SJCRH30 (cell line): Measurements from ENCODE around the gene SLC35C1. TPM values are rescaled to one million over a fixed set of nuclear protein-coding genes. Genes with fewer than 3 reads are reported as not detected.

Experiments used
- DNase-seq, 2 experiments: peaks; one replicate each; pipeline ENCODE4 v3.0.0-alpha.2; 2015 to 2020
- H3K27ac ChIP-seq: fragments of 250-450 bp; sonication (Bioruptor Pico); 2 replicates; pipeline ENCODE4 v1.5.1; 2020; ENCODE audit warnings: mild to moderate bottlenecking, moderate library complexity
- H3K27me3 ChIP-seq: fragments of 250-450 bp; sonication (Bioruptor Pico); 2 replicates; pipeline ENCODE4 v1.5.1; 2020; ENCODE audit warnings: mild to moderate bottlenecking, moderate library complexity
- H3K36me3 ChIP-seq: fragments of 250-450 bp; sonication (Bioruptor Pico); 2 replicates; pipeline ENCODE4 v1.5.1; 2020; ENCODE audit warnings: mild to moderate bottlenecking, moderate library complexity
- H3K4me1 ChIP-seq: fragments of 250-450 bp; sonication (Bioruptor Pico); 2 replicates; pipeline ENCODE4 v1.5.1; 2020; ENCODE audit warnings: mild to moderate bottlenecking, moderate library complexity
- H3K4me3 ChIP-seq: fragments of 250-450 bp; sonication (Bioruptor Pico); 2 replicates; pipeline ENCODE4 v1.5.1; 2020; ENCODE audit warnings: mild to moderate bottlenecking, moderate library complexity
- H3K9me3 ChIP-seq: fragments of 250-450 bp; sonication (Bioruptor Pico); replicated peaks from 2 replicates; pipeline ENCODE4 v1.5.1; 2020; ENCODE audit warnings: mild to moderate bottlenecking, moderate library complexity
- total RNA-seq: library from RNA; depleted of rRNA; stranded (reverse); fragments of >200 nt; shearing (Covaris generic); gene quantifications from 2 replicates; pipeline ENCODE4 v1.2.3, GENCODE V29; 2014

The SLC35C1 gene
- total RNA-seq, 1 experiment from 2014 or later = 3.3 TPM

DNA sequence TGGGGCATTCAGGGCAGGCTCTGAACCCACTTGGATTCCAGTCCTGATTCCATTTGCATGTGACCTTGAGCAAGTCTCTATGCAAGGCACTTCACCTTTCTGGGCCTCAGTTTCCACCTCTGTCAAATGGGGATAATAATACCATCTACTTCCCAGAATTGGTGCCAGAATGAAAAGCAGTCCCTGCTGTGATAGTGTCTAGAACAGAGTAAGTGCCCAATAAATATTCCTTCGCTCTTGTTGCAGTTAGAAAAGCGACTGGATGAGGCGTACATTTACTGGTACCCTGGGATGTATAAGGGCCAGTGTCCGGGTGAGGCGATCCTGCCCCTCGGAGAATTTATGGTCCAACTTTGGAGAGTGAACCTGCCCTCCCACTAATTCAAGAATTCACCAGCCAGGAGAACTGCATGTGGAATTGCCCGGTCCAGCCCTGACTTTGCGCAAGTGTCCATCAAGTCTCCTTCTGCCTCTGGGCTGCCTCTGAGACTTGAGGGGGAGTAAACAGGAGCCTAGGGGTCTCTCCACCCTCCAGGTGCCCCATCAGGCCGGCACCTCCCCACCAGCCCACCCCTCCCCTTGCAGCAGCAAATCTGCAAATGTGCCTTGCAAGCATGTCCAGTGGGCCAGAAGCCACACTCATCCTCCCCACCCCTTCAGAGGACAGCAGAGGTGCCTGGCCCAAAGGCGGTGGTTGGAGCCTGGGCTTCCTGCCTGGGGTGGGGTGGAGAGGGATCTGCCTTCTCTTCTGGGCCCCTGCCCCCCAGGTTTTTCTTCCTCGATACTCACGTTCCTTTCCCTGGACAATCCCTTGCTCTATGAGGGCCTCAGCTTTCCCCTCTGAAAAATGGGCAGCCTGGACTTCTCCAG lies 30.9 kb upstream of the SLC35C1 start:
- Histone ChIP-seq H3K36me3 (no peaks in the 10 kb centered on the region), H3K4me3 (no peak overlapping the region), H3K4me1 (no peaks in the 10 kb centered on the region), H3K27ac (no peak overlapping the region), H3K9me3 (no peaks in the 10 kb centered on the region), H3K27me3 (peaks cover 12% of the 10 kb centered on the region; the same call in 1 of the 2 replicates)
- no peak for DNase-seq

- no peak overlapping the region for H3K4me3 ChIP-seq
- H3K36me3 ChIP-seq = no peaks in the 10 kb centered on the region
- H3K4me1 ChIP-seq = no peaks in the 10 kb centered on the region
- H3K27me3 ChIP-seq = peaks cover 11% of the 10 kb centered on the region; the same call in 1 of the 2 replicates
- no peaks in the 10 kb centered on the region for H3K9me3 ChIP-seq
- H3K27ac ChIP-seq = no peak overlapping the region
- no peak for DNase-seq
Observed at GRCh38 chr11:45774786-45775185, 30.2 kb upstream of the SLC35C1 start.

DNA sequence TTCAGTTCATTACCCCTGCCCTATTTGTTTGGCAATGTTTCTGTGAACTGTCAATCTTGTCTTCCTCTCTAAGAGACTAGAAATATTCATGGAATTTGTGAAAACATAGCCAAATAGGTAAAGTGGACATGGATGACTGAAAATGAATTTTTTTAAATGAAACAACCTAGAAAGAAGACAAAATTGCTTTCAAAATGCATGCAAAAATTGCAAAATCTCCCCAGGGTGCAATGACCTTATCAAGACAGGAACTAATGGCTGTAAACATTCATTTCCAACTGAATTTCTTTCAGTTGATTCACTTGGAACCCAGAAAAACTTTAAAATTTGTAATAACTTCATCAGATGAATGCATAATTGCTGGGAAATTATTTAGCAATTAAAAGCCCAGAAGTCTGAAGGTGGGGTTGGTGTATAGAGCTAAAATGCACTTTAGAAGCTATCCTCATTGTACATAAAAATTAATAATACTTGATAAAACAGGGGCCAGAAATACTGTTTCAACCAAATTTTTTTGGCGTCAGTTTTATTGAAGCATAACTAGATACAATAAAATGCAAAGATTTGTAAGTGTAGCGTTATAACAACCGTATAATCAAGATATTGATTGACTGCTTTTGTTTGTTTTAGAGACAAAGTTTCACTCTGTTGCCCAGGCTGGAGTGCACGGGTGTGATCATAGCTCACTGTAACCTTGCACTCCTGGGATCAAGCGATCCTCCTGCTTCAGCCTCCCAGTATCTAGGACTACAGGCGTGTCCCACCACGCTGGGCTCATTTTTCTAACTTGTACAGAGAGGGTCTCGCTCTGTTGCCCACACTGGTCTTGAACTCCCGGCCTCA lies 27.6 kb upstream of the SLC35C1 start:
- no peak overlapping the region for H3K4me3 ChIP-seq
- H3K27me3 ChIP-seq = peaks cover 12% of the 10 kb centered on the region; the same call in 1 of the 2 replicates
- no peaks in the 10 kb centered on the region for H3K9me3 ChIP-seq
- H3K4me1 ChIP-seq = no peaks in the 10 kb centered on the region
- no peak overlapping the region for H3K27ac ChIP-seq
- DNase-seq = no peak
- no peaks in the 10 kb centered on the region for H3K36me3 ChIP-seq

GRCh38 chr11:45778341-45778740 lies 26.6 kb upstream of the SLC35C1 start:
- no peaks in the 10 kb centered on the region for H3K4me1 ChIP-seq
- no peak overlapping the region for H3K27ac ChIP-seq
- H3K36me3 ChIP-seq = no peaks in the 10 kb centered on the region
- no peaks in the 10 kb centered on the region for H3K9me3 ChIP-seq
- H3K4me3 ChIP-seq = no peak overlapping the region
- H3K27me3 ChIP-seq = peaks cover 16% of the 10 kb centered on the region; the same call in 1 of the 2 replicates
- no peak for DNase-seq

DNA sequence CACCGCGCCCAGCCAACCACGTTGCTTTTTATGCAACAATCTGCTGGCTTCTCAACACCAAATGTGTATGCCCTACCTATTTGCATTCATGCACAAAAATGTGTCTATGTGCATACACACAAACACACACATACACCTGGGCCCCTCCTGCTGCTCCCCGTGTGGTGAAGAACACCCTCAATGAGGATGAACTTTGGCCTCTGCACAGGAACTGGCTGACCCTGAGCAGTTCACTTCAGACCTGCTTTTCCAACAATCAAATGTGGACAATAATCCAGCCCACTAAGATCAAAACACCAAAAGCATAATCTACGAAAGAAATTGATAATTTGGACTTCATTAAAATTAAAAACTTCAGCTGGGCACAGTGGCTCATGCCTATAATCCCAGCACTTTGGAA lies 25.3 kb upstream of the SLC35C1 start:
- H3K9me3 ChIP-seq = no peaks in the 10 kb centered on the region
- no peak for DNase-seq
- no peaks in the 10 kb centered on the region for H3K4me1 ChIP-seq
- no peaks in the 10 kb centered on the region for H3K36me3 ChIP-seq
- H3K4me3 ChIP-seq = no peak overlapping the region
- H3K27me3 ChIP-seq = peaks cover 16% of the 10 kb centered on the region; the same call in 1 of the 2 replicates
- no peak overlapping the region for H3K27ac ChIP-seq

GRCh38 chr11:45786272-45786671 lies 18.7 kb upstream of the SLC35C1 start:
- Histone ChIP-seq H3K27me3 (peaks cover 13% of the 10 kb centered on the region; the same call in 1 of the 2 replicates), H3K36me3 (no peaks in the 10 kb centered on the region), H3K27ac (no peak overlapping the region), H3K4me3 (no peak overlapping the region), H3K9me3 (0 out of 2 replicates have a peak, but pooled peaks cover 4% of the 10 kb centered on the region), H3K4me1 (no peaks in the 10 kb centered on the region)
- DNase-seq = no peak

DNA sequence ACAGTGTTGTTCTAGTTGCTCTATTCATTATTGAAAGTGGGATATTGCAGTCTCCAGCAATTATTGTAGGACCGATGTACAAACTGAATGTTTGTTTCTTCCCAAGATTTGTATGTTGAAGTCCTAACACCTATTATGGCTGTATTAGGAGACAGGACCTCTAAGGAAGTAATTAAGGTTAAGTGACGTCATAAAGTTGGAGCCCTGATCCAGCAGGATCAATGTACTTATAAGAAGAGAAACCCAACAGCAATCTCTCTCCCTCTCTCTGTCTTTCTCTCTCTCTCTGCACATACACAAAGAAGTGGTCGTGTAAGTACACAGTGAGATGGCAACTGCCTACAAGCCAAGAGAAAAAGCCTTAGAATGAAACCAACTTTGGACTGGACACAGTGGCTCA lies 16.1 kb upstream of the SLC35C1 start:
- H3K4me1 ChIP-seq = no peaks in the 10 kb centered on the region
- no peaks in the 10 kb centered on the region for H3K36me3 ChIP-seq
- H3K9me3 ChIP-seq = 0 out of 2 replicates have a peak, but pooled peaks cover 4% of the 10 kb centered on the region
- H3K27ac ChIP-seq = no peak overlapping the region
- H3K27me3 ChIP-seq = peaks cover 6% of the 10 kb centered on the region; the same call in 1 of the 2 replicates
- no peak for DNase-seq
- no peak overlapping the region for H3K4me3 ChIP-seq

- H3K27ac ChIP-seq = no peak overlapping the region
- peaks cover 13% of the 10 kb centered on the region; the same call in 1 of the 2 replicates for H3K27me3 ChIP-seq
- no peaks in the 10 kb centered on the region for H3K4me1 ChIP-seq
- 0 out of 2 replicates have a peak, but pooled peaks cover 2% of the 10 kb centered on the region for H3K9me3 ChIP-seq
- no peak overlapping the region for H3K4me3 ChIP-seq
- H3K36me3 ChIP-seq = no peaks in the 10 kb centered on the region
- no peak for DNase-seq
Observed at GRCh38 chr11:45791524-45791923, 13.4 kb upstream of the SLC35C1 start.

DNA sequence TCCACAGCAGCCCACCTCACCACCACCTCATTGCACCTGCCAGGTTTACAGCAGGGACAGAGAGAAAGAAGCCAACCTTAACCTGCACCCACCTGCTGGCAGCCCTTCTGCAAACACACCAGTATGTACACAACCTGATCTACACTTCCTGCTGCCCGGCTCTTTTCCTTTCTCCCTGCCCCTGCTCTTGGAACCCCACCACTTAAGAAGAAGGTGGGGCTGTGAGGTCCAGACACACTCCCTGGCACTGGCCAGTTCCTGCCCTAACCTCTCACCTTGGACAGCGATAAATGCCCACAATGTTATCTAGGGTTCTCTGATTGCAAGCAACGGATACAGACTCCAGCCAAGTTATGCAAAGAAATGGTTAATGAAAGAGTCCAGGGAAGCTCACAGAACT lies 10.8 kb upstream of the SLC35C1 start:
- H3K27me3 ChIP-seq = peaks cover 13% of the 10 kb centered on the region; the same call in 1 of the 2 replicates
- H3K4me3 ChIP-seq = no peak overlapping the region
- no peak for DNase-seq
- no peaks in the 10 kb centered on the region for H3K36me3 ChIP-seq
- H3K4me1 ChIP-seq = no peaks in the 10 kb centered on the region
- no peak overlapping the region for H3K27ac ChIP-seq
- no peaks in the 10 kb centered on the region for H3K9me3 ChIP-seq

DNA sequence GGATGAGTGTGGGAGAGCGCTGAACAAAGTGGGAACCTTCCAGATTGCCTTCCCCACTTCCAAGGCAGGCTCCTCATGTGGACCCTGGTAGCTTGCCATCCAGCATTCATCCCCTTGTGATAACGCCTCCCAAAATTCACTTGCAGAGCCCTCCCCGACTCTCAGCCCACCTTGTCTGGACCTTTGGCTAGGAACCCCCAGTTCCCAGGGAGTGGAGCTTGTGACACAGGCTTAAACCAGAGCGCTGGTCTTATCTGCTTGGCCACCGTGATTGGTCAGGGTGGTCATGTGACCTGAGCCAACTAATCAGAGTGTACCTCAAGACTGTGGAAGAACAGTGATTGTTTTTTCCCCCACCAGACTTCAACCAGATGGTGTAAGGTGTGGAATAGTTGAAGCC lies 9.6 kb upstream of the SLC35C1 start:
- no peak overlapping the region for H3K27ac ChIP-seq
- H3K4me1 ChIP-seq = no peaks in the 10 kb centered on the region
- no peaks in the 10 kb centered on the region for H3K9me3 ChIP-seq
- DNase-seq = no peak
- no peak overlapping the region for H3K4me3 ChIP-seq
- H3K27me3 ChIP-seq = peaks cover 7% of the 10 kb centered on the region; the same call in 1 of the 2 replicates
- H3K36me3 ChIP-seq = no peaks in the 10 kb centered on the region

- Histone ChIP-seq H3K9me3 (no peaks in the 10 kb centered on the region), H3K4me3 (no peak overlapping the region), H3K36me3 (no peaks in the 10 kb centered on the region), H3K27me3 (peaks cover 7% of the 10 kb centered on the region; the same call in 1 of the 2 replicates), H3K27ac (no peak overlapping the region), H3K4me1 (no peaks in the 10 kb centered on the region)
- no peak for DNase-seq
Observed at GRCh38 chr11:45796461-45796861, 8.5 kb upstream of the SLC35C1 start.

DNA sequence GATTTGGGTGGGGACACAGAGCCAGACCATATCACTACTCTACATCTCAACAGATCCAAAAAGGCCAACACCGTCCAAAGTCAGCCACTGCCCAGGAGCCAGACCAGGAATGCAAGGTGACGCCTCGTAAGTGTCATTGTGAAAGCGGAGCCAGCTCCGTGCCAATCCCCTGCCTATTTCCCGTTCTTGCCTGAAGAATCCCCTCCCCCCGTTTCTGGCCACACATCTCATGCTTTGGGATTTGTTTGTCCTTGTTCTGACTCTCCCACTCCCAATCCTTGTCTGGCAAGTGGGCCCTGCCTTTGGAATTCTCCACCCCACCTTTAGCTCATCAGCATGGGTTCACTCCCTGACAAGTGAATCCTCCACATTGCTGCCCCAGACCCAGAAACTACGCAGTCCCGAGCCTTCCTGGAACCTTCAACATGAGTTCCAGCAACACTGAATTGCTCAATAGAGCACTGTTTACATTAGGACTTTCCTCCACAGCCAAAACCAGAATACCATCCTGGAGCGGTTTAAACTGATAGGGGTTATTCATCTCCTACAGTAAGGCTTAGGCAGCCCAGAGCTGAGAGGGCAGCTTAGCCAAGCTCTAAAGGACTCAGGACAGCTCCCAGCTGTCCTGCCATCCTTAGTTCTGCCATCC lies 6.0 kb upstream of the SLC35C1 start:
- Histone ChIP-seq H3K4me1 (no peaks in the 10 kb centered on the region), H3K4me3 (no peak overlapping the region), H3K9me3 (no peaks in the 10 kb centered on the region), H3K27ac (no peak overlapping the region), H3K36me3 (no peaks in the 10 kb centered on the region), H3K27me3 (peaks cover 10% of the 10 kb centered on the region; the same call in 1 of the 2 replicates)
- DNase-seq = no peak

GRCh38 chr11:45799562-45799961 lies 5.4 kb upstream of the SLC35C1 start:
- H3K27me3 ChIP-seq = peaks cover 10% of the 10 kb centered on the region; the same call in 1 of the 2 replicates
- no peak for DNase-seq

DNA sequence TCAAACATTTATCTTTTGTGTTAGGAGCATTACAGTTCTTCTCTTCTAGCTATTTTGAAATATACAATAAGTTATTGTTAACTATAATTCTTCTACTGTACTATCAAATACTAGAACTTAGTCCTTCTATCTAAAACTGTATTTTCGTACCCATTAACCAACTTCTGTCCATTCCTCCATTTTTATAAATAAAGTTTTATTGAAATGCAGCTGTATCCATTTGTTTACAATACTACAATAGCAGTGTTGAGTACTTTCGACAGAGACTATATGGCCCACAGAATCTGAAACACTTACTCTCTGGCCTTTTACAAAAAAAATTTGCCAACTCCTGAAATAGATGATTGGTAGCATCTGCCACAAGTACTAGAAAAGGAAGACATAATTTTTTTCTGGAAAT lies 4.7 kb upstream of the SLC35C1 start:
- no peak for DNase-seq
- Histone ChIP-seq H3K4me1 (no peaks in the 10 kb centered on the region), H3K9me3 (no peaks in the 10 kb centered on the region), H3K4me3 (no peak overlapping the region), H3K36me3 (no peaks in the 10 kb centered on the region), H3K27me3 (peaks cover 10% of the 10 kb centered on the region; the same call in 1 of the 2 replicates), H3K27ac (no peak overlapping the region)

More at GRCh38 chr11:45799562-45799961, 5.4 kb upstream of the SLC35C1 start:
- no peaks in the 10 kb centered on the region for H3K4me1 ChIP-seq
- H3K4me3 ChIP-seq = no peak overlapping the region
- H3K9me3 ChIP-seq = no peaks in the 10 kb centered on the region
- no peak overlapping the region for H3K27ac ChIP-seq
- no peaks in the 10 kb centered on the region for H3K36me3 ChIP-seq
